SK-N-MC (cell line): ENCODE measurements around the gene NRIP2.

Experiments used
- EZH2 ChIP-seq: fragments of 200-600 bp; sonication (generic); IDR thresholded peaks from one replicate; pipeline ENCODE4 v1.6.1; 2017; ENCODE audit warnings: antibody characterized with exemption
- FOXP2 ChIP-seq: optimal IDR thresholded peaks from 2 replicates; pipeline ENCODE3; 2011; ENCODE audit warnings: mild to moderate bottlenecking, moderate library complexity; ENCODE audit not compliant: insufficient read depth; ENCODE audit errors: extremely low read length, control extremely low read depth
- POLR2AphosphoS5 ChIP-seq: IDR thresholded peaks from 2 replicates; pipeline ENCODE4 v1.6.1; 2012; ENCODE audit warnings: mild to moderate bottlenecking, low read depth, low read length, borderline replicate concordance

DNA sequence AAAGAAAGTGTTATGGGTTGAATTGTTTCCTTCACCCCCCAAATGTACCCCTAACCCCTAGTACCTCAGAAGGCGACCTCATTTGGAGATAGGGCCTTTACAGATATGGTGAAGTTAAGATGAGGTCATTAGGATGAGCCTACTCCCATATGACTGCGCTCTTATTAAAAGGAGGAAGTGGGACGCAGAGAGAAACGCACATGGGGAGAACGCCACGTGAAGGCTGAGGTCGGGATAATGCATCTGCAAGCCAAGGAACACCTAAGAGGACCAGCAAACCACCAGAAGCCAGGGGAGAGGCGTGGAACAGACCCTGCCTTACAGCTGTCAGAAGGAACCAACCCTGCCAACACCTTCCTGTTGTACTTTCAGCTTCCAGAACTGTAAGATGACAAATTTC is 1.7 kb upstream of the NRIP2 start:
- no peak for TF ChIP-seq EZH2
- no peak for TF ChIP-seq POLR2AphosphoS5
- no peak for TF ChIP-seq FOXP2
